GM12878 (cell line): ENCODE results near the gene ZDHHC22.

Source experiments
- CHD2 ChIP-seq: IDR thresholded peaks from 2 replicates; pipeline ENCODE4 v1.6.1; 2011; ENCODE audit warnings: low read depth, low read length, improper control_type of control experiment, borderline replicate concordance
- CHD4 ChIP-seq: fragments of 200-600 bp; sonication (generic); IDR thresholded peaks from 2 replicates; pipeline ENCODE4 v1.6.1; 2016; ENCODE audit warnings: mild to moderate bottlenecking
- EGR1 ChIP-seq, 2 experiments: IDR thresholded peaks; 1 replicate in 1 of 2; 2 replicates in 1 of 2; pipeline ENCODE4 v1.6.1; 2011 to 2012; ENCODE audit warnings: low read depth in 2 of 2, low read length in 2 of 2, borderline replicate concordance in 1 of 2, mild to moderate bottlenecking in 1 of 2, moderate library complexity in 1 of 2
- EP300 ChIP-seq, 2 experiments: fragments of 150-350 bp in 1 of 2; IDR thresholded peaks; 2 replicates each; pipeline ENCODE4 v1.6.1; 2011 to 2012; ENCODE audit warnings: low read depth in 2 of 2, low read length in 2 of 2, borderline replicate concordance in 1 of 2, improper control_type of control experiment in 1 of 2, inconsistent platforms in 1 of 2; ENCODE audit not compliant: control insufficient read depth in 1 of 2
- EZH2 ChIP-seq: IDR thresholded peaks from 2 replicates; pipeline ENCODE4 v1.6.1; 2012; ENCODE audit warnings: low read depth, mild to moderate bottlenecking, control low read depth, inconsistent platforms, low read length, borderline replicate concordance; ENCODE audit not compliant: control insufficient read depth
- GABPA ChIP-seq: IDR thresholded peaks from 2 replicates; pipeline ENCODE4 v1.6.1; 2014; ENCODE audit warnings: antibody characterized with exemption, low read depth, mild to moderate bottlenecking, inconsistent platforms
- POLR2A ChIP-seq: IDR thresholded peaks from 2 replicates; pipeline ENCODE4 v1.6.1; 2011; ENCODE audit warnings: low read depth, mild to moderate bottlenecking, low read length
- POLR2AphosphoS5 ChIP-seq: IDR thresholded peaks from 2 replicates; pipeline ENCODE4 v1.6.1; 2011; ENCODE audit warnings: mild to moderate bottlenecking, low read length, inconsistent platforms
- SP1 ChIP-seq: IDR thresholded peaks from one replicate; pipeline ENCODE4 v1.6.1; 2011; ENCODE audit warnings: low read depth, low read length
- TF ChIP-seq, protein P1 (sequence below): IDR thresholded peaks from 2 replicates; pipeline ENCODE4 v1.6.1; 2011; ENCODE audit warnings: low read depth, mild to moderate bottlenecking, low read length, moderate library complexity, borderline replicate concordance; ENCODE audit errors: extremely low read depth
- TF ChIP-seq, protein P2 (sequence below), 3 experiments: IDR thresholded peaks in 2 of 3; conservative IDR thresholded peaks in 1 of 3; 2 replicates each; pipeline ENCODE4 v1.5.1; 2011; ENCODE audit warnings: low read depth in 3 of 3, low read length in 3 of 3, mild to moderate bottlenecking in 3 of 3, control low read depth in 2 of 3, moderate library complexity in 2 of 3, inconsistent platforms in 1 of 3, mixed read lengths in 1 of 3; ENCODE audit not compliant: control insufficient read depth in 2 of 3, insufficient read depth in 1 of 3; ENCODE audit errors: extremely low read depth in 1 of 3
- TF ChIP-seq, protein P3 (sequence below): IDR thresholded peaks from 2 replicates; pipeline ENCODE4 v1.6.1; 2012; ENCODE audit warnings: low read depth, low read length, improper control_type of control experiment
- TF ChIP-seq, protein P4 (sequence below): fragments of 450-650 bp; formaldehyde crosslinking; IDR thresholded peaks from 2 replicates; pipeline ENCODE4 v1.4.0; 2020; ENCODE audit warnings: mild to moderate bottlenecking, moderate library complexity
- TF ChIP-seq, protein P5 (sequence below): fragments of 450-650 bp; IDR thresholded peaks from 2 replicates; pipeline ENCODE4 v1.6.1; 2017; ENCODE audit warnings: low read depth, mild to moderate bottlenecking, moderate library complexity

DNA sequence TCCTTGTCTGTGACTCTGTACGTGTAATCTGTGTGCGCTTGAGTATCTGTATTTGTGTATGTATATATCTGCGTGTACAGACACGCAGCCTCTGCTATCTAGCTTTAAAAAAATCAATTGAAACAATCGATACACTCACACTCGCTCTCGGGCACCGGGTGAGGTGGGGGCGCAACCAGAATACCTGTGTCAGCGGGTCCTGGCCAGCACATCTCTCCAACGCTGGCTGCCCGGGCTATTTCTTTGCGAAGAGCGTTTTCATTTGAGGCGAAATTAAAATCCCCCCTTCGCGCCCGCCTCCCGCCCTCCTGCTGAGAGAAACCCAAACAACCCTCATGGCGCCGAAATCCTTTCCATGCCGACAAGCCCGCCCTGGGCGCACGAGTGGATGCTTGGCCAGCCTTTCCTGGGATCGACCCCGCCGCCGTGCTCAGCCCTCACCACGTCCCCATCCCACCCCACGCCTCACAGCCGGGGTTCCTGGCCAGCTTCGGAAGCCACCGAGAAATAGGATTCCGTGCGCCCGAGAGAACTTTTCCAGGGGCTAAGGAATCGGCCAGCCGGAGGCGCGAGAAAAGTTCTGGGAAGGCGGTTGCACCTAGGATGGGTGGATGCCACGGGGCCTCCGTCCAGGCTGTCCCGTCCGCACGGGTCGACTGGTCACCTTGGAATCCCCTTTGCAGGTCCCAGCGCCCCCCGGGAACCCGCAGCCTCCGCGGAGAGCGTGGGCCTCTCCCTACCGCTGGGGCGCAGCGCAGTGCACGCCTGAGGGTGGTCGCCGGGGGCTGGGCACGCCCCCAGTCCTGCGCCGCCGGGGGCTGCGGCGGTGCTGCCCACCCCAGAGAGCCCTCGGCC is 1.0 kb downstream of the ZDHHC22 start:
- TF ChIP-seq EZH2 (no peak), EGR1 (IDR thresholded peaks at IDR 0.05; ENCODE audit: borderline replicate concordance in 1 of 2, low read depth in 2 of 2, low read length in 2 of 2) (no peak), SP1 (no peak), EP300 (IDR thresholded peaks at IDR 0.05; ENCODE audit: borderline replicate concordance in 1 of 2, control insufficient read depth in 1 of 2, low read depth in 2 of 2, low read length in 2 of 2) (no peak), GABPA (no peak), POLR2AphosphoS5 (no peak), POLR2A (no peak), CHD4 (no peak), CHD2 (no peak)
- TF ChIP-seq, protein P1, sequence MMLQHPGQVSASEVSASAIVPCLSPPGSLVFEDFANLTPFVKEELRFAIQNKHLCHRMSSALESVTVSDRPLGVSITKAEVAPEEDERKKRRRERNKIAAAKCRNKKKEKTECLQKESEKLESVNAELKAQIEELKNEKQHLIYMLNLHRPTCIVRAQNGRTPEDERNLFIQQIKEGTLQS: no peak
- TF ChIP-seq, protein P2, sequence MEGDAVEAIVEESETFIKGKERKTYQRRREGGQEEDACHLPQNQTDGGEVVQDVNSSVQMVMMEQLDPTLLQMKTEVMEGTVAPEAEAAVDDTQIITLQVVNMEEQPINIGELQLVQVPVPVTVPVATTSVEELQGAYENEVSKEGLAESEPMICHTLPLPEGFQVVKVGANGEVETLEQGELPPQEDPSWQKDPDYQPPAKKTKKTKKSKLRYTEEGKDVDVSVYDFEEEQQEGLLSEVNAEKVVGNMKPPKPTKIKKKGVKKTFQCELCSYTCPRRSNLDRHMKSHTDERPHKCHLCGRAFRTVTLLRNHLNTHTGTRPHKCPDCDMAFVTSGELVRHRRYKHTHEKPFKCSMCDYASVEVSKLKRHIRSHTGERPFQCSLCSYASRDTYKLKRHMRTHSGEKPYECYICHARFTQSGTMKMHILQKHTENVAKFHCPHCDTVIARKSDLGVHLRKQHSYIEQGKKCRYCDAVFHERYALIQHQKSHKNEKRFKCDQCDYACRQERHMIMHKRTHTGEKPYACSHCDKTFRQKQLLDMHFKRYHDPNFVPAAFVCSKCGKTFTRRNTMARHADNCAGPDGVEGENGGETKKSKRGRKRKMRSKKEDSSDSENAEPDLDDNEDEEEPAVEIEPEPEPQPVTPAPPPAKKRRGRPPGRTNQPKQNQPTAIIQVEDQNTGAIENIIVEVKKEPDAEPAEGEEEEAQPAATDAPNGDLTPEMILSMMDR (IDR thresholded peaks at IDR 0.05 in 2 of 3, conservative IDR thresholded peaks at IDR 0.05 in 1 of 3; ENCODE audit: control insufficient read depth in 2 of 3, extremely low read depth in 1 of 3, insufficient read depth in 1 of 3, low read depth in 3 of 3, low read length in 3 of 3): 0 out of 6 replicates have a peak, but pooled peaks of 1 of the 3 experiments have one; percentile 8
- TF ChIP-seq, protein P3, sequence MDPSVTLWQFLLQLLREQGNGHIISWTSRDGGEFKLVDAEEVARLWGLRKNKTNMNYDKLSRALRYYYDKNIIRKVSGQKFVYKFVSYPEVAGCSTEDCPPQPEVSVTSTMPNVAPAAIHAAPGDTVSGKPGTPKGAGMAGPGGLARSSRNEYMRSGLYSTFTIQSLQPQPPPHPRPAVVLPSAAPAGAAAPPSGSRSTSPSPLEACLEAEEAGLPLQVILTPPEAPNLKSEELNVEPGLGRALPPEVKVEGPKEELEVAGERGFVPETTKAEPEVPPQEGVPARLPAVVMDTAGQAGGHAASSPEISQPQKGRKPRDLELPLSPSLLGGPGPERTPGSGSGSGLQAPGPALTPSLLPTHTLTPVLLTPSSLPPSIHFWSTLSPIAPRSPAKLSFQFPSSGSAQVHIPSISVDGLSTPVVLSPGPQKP: no peak
- TF ChIP-seq, protein P4, sequence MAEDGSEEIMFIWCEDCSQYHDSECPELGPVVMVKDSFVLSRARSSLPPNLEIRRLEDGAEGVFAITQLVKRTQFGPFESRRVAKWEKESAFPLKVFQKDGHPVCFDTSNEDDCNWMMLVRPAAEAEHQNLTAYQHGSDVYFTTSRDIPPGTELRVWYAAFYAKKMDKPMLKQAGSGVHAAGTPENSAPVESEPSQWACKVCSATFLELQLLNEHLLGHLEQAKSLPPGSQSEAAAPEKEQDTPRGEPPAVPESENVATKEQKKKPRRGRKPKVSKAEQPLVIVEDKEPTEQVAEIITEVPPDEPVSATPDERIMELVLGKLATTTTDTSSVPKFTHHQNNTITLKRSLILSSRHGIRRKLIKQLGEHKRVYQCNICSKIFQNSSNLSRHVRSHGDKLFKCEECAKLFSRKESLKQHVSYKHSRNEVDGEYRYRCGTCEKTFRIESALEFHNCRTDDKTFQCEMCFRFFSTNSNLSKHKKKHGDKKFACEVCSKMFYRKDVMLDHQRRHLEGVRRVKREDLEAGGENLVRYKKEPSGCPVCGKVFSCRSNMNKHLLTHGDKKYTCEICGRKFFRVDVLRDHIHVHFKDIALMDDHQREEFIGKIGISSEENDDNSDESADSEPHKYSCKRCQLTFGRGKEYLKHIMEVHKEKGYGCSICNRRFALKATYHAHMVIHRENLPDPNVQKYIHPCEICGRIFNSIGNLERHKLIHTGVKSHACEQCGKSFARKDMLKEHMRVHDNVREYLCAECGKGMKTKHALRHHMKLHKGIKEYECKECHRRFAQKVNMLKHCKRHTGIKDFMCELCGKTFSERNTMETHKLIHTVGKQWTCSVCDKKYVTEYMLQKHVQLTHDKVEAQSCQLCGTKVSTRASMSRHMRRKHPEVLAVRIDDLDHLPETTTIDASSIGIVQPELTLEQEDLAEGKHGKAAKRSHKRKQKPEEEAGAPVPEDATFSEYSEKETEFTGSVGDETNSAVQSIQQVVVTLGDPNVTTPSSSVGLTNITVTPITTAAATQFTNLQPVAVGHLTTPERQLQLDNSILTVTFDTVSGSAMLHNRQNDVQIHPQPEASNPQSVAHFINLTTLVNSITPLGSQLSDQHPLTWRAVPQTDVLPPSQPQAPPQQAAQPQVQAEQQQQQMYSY (CRISPR knock-in tag): no peak
- TF ChIP-seq, protein P5, sequence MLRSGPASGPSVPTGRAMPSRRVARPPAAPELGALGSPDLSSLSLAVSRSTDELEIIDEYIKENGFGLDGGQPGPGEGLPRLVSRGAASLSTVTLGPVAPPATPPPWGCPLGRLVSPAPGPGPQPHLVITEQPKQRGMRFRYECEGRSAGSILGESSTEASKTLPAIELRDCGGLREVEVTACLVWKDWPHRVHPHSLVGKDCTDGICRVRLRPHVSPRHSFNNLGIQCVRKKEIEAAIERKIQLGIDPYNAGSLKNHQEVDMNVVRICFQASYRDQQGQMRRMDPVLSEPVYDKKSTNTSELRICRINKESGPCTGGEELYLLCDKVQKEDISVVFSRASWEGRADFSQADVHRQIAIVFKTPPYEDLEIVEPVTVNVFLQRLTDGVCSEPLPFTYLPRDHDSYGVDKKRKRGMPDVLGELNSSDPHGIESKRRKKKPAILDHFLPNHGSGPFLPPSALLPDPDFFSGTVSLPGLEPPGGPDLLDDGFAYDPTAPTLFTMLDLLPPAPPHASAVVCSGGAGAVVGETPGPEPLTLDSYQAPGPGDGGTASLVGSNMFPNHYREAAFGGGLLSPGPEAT: no peak
